Measurements from ENCODE around the gene STXBP2. TPM values are rescaled to one million over a fixed set of nuclear protein-coding genes. Genes with fewer than 3 reads are reported as not detected.

STXBP2 gene
- total RNA-seq, 1 donor from 2014 or later = 32.8 TPM

DNA sequence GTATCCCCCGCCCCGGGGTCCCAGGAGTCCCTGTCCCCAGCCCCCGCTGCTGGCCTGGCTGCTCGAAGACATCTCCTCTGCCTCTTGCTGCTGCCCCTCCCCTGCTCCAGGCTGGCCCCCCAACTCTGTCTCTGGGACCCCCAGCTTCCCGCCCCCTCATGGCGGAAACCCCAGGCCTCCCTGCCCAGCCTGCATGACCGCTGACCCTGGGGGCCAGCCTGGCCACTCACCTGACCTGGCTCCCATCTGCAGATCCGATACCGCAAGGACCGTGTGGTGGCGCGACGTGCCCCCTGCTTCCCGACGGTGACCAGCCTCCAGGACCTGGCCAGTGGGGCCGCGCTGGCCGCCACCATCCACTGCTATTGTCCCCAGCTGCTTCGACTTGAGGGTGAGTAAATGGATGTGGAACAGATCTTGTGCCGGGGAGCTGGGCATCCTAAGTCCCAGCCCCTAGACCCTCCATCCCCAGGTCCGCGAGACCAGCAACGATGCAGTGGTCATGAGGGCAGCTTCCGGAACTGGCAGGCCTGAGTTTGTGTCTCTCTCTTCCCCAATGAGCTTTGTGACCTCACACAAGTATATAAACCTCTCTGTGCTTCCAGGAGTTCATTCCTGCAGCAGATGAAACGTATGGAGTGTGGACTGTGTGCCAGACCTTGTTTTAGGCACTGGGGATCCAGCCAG lies 28.9 kb upstream of the STXBP2 start:
- Mint-ChIP-seq H3K27me3 (ENCODE audit: unreplicated experiment) (peaks cover 7% of the 10 kb centered on the region), H3K9me3 (ENCODE audit: unreplicated experiment) (peaks cover 4% of the 10 kb centered on the region), H3K27ac (ENCODE audit: unreplicated experiment) (no peak overlapping the region), H3K4me1 (ENCODE audit: low read depth, unreplicated experiment) (no peaks in the 10 kb centered on the region), H3K4me3 (ENCODE audit: unreplicated experiment) (no peak overlapping the region), H3K36me3 (ENCODE audit: unreplicated experiment) (no peaks in the 10 kb centered on the region)
- TF ChIP-seq, protein P1, sequence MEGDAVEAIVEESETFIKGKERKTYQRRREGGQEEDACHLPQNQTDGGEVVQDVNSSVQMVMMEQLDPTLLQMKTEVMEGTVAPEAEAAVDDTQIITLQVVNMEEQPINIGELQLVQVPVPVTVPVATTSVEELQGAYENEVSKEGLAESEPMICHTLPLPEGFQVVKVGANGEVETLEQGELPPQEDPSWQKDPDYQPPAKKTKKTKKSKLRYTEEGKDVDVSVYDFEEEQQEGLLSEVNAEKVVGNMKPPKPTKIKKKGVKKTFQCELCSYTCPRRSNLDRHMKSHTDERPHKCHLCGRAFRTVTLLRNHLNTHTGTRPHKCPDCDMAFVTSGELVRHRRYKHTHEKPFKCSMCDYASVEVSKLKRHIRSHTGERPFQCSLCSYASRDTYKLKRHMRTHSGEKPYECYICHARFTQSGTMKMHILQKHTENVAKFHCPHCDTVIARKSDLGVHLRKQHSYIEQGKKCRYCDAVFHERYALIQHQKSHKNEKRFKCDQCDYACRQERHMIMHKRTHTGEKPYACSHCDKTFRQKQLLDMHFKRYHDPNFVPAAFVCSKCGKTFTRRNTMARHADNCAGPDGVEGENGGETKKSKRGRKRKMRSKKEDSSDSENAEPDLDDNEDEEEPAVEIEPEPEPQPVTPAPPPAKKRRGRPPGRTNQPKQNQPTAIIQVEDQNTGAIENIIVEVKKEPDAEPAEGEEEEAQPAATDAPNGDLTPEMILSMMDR (IDR thresholded peaks at IDR 0.05; ENCODE audit: partially characterized antibody, unreplicated experiment) = no peak
- no peak for DNase-seq

DNA sequence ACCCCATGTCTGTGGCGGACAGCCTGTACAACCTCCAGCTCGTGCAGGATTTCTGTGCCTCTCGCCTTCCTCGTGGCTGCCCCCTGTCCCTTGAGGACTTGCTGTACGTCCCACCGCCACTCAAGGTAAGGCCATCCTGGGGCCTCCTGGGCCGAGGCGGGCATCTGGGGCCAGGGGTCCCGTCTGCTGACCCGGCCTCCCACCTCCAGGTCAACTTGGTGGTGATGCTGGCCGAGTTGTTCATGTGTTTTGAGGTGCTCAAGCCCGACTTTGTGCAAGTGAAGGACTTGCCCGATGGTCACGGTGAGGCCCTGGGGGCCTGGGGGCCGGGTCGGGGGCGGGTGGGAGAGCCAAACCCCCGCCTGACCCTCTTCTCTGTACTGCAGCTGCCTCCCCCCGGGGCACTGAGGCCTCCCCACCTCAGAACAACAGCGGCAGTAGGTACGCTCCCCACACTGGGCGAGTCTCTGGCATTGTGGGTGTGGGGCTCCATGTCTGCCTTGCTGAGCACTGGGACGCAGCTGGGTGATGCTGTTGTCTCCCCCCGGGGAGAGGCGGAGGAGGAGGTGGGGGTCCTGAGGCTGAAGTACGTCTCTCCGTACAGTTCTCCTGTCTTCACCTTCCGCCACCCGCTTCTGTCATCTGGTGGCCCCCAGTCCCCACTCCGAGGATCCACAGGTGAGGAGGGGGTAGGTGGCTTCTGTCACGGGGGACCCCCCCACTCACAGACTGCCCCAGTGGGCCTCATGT lies 26.2 kb upstream of the STXBP2 start:
- Mint-ChIP-seq H3K9me3 (ENCODE audit: unreplicated experiment) (peaks cover 1% of the 10 kb centered on the region), H3K4me1 (ENCODE audit: low read depth, unreplicated experiment) (no peaks in the 10 kb centered on the region)
- TF ChIP-seq, protein P1 (IDR thresholded peaks at IDR 0.05; ENCODE audit: partially characterized antibody, unreplicated experiment) = no peak

DNA sequence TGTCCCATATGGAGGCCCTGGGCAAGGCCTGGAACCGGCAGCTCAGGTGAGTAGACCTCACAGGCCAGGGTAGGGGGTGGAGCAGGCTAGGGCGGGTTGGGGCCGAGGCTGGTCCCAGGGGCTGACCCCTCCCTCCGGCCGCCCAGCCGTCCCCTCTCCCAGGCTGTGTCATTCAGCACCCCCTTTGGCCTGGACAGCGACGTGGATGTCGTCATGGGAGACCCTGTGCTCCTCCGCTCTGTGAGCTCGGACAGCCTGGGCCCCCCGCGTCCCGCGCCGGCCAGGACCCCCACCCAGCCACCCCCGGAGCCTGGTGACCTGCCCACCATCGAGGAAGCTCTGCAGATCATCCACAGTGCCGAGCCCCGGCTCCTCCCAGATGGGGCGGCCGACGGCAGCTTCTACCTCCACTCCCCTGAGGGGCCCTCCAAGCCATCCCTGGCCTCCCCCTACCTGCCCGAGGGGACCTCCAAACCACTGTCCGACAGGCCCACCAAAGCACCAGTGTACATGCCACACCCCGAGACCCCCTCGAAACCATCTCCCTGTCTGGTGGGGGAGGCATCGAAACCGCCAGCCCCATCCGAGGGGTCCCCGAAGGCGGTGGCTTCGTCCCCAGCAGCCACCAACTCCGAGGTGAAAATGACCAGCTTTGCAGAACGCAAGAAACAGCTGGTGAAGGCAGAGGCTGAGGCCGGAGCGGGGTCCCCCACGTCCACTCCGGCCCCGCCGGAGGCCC lies 25.2 kb upstream of the STXBP2 start:
- TF ChIP-seq, protein P1 (IDR thresholded peaks at IDR 0.05; ENCODE audit: partially characterized antibody, unreplicated experiment) = no peak
- no peaks in the 10 kb centered on the region for H3K9me3 Mint-ChIP-seq (ENCODE audit: unreplicated experiment)
- peaks cover 7% of the 10 kb centered on the region for H3K27me3 Mint-ChIP-seq (ENCODE audit: unreplicated experiment)
- DNase-seq = no peak
- no peak overlapping the region for H3K4me3 Mint-ChIP-seq (ENCODE audit: unreplicated experiment)
- H3K36me3 Mint-ChIP-seq (ENCODE audit: unreplicated experiment) = no peaks in the 10 kb centered on the region
- no peak overlapping the region for H3K27ac Mint-ChIP-seq (ENCODE audit: unreplicated experiment)
- no peaks in the 10 kb centered on the region for H3K4me1 Mint-ChIP-seq (ENCODE audit: low read depth, unreplicated experiment)

More for the DNA sequence above, 26.2 kb upstream of the STXBP2 start:
- Mint-ChIP-seq H3K27ac (ENCODE audit: unreplicated experiment) (no peak overlapping the region), H3K27me3 (ENCODE audit: unreplicated experiment) (peaks cover 9% of the 10 kb centered on the region), H3K4me3 (ENCODE audit: unreplicated experiment) (no peak overlapping the region), H3K36me3 (ENCODE audit: unreplicated experiment) (no peaks in the 10 kb centered on the region)
- no peak for DNase-seq

DNA sequence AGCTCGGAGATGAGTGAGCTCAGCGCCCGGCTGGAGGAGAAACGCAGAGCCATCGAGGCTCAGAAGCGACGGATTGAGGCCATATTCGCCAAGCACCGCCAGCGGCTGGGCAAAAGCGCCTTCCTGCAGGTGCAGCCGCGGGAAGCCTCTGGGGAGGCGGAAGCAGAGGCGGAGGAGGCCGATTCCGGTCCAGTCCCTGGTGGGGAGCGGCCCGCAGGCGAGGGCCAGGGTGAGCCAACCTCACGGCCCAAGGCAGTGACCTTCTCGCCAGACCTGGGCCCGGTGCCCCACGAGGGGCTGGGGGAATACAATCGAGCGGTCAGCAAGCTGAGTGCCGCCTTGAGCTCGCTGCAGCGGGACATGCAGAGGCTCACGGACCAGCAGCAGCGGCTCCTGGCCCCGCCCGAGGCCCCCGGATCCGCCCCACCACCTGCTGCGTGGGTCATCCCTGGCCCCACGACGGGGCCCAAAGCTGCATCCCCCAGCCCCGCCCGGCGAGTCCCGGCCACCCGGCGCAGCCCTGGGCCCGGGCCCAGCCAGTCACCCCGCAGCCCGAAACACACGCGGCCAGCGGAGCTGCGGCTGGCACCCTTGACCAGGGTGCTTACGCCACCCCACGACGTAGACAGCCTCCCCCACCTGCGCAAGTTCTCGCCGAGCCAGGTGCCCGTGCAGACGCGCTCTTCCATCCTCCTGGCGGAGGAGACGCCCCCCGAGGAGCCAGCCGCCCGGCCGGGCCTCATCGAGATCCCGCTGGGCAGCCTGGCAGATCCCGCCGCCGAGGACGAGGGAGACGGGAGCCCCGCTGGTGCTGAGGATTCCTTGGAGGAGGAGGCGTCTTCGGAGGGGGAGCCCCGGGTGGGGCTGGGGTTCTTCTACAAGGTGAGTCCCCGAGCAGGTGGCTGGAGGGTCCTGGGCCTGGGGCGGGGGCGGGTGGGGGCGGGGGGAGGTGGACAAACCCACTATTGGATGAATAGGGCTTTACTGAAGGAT lies 24.3 kb upstream of the STXBP2 start:
- H3K4me1 Mint-ChIP-seq (ENCODE audit: low read depth, unreplicated experiment) = no peaks in the 10 kb centered on the region
- no peaks in the 10 kb centered on the region for H3K36me3 Mint-ChIP-seq (ENCODE audit: unreplicated experiment)
- no peak overlapping the region for H3K27ac Mint-ChIP-seq (ENCODE audit: unreplicated experiment)
- TF ChIP-seq, protein P1 (IDR thresholded peaks at IDR 0.05; ENCODE audit: partially characterized antibody, unreplicated experiment) = no peak
- H3K27me3 Mint-ChIP-seq (ENCODE audit: unreplicated experiment) = peaks cover 7% of the 10 kb centered on the region
- DNase-seq = no peak
- H3K4me3 Mint-ChIP-seq (ENCODE audit: unreplicated experiment) = no peak overlapping the region
- H3K9me3 Mint-ChIP-seq (ENCODE audit: unreplicated experiment) = no peaks in the 10 kb centered on the region

Measured in glutamatergic neuron (in vitro differentiated cells).